DMS79 treated with DMSO at 0.1 percent for 48 hours (cell line): ENCODE results near the gene RAPGEF3.

Experiments
- DNase-seq: peaks from one replicate; lab custom pipeline; 2025; lab: John Stamatoyannopoulos, UW

The RAPGEF3 gene

DNA sequence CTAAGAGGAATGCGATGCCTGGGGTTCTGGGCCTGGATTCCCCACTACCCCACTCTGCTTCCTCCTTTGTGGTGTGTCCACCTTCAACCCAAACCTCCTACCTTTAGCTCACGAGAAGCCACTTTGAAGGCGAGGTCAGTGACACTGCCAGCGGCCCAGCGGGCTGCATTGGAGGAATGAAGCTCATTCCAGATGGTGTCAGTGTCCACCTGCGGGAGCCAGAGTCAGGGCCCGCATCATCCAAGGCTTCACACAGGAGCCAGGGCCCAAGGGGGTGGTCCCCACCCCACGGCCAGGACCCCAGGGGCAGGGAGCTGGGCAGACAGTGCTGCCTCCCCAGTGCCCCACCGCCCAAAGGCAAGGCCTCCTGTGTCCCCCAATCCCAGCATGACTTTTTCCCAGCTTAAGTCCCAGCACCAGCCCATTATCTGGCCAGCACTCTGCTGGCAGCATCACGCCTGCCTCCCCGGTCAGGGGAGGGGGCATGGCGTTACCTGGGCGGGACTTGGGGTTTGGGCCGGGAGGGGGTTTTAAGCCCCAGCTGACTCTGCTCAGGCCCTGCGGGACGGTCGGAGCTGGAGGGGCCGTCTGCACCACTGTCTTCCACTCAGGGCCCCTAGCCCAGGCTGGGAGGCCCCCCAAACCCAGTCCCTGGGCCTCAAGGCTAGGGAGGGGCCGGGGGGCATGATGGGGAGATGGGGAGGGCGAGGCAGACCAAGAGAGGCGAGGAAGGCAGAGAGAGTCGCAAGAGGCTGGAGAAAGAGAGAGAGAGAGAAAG is 31.2 kb upstream of the RAPGEF3 start:
- DNase-seq, result no peak

DNA sequence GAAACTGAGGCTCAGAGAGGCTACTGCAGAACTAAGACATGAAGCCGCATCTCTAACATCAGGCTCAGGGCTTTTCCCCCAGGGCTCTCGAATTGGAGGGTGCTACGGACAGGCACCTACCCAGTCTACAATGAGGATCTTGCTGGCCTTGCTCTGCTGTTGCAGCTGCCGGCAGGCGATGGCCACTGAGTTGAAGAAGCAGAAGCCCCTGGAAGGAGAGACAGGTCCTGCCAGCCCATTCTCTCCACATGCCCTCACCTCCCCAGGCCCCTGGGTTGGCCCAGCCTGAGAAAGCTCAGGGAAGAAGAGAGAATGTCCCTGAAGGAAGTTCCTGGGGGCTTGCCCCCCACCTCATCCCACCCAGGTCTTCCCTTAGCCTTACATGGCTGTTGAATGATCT is 30.5 kb upstream of the RAPGEF3 start:
- no peak for DNase-seq

DNA sequence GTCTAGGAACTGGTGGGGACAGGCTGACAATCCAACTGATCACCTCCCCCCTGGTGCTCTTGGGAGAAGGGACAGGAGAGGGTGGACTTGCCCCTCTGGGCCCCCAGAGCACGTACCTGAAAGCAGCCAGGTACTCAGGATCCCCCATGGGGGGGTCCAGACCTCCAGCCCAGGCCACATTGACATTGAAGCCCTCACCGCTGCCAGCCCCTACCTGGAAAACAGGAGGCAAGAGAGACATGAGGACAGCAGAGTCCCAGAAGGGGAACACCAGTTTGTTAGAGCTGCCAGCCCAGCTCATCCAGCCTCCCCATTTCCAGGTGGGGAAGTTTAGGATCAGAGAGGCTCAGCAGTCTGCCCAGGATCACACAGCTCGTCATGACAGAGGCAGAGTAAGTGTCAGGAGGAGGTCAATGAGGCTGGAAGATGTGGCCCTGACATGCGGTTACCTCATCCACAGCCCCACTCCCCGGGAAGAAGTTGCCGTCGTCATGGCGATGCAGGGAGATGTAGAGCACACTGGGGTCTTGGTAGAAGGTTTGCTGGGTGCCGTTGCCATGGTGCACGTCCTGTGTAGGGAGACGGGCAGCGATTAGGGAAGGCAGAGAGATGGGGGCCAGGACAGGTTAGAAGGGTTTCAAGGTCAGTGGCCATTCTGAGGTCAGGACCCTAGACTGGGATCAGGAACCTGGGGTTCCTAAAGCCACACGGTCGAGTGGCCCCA is 29.1 kb upstream of the RAPGEF3 start:
- no peak for DNase-seq

DNA sequence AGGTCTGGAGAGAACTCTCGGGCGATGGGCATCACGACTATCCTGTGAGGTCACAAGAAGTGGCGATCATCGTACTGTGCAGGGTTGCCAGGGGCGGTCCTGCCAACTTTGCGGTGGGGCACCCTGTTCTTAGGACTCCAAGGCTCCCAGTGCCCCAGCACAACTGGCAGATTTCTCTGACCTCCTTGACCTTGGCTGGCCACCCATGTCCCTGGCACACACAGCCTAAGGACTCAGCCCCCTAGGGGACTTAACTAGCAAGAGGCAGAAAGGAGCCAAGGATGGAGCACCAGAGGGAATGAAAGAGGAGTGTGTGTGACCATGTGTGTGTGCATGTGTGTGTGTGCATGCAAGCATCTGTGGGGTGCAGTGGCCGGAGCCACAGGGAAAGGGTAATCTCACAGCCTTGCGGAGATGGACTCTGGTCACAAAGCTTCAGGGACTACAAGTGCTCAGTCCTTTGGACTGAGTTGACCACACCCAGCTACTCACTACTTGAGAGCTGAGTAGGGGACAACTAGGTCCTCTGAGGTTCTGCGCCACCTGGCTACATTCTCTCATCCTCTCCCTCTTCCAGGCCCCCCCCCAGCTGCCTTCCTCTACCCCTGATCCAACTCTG is 28.1 kb upstream of the RAPGEF3 start:
- no peak for DNase-seq

DNA sequence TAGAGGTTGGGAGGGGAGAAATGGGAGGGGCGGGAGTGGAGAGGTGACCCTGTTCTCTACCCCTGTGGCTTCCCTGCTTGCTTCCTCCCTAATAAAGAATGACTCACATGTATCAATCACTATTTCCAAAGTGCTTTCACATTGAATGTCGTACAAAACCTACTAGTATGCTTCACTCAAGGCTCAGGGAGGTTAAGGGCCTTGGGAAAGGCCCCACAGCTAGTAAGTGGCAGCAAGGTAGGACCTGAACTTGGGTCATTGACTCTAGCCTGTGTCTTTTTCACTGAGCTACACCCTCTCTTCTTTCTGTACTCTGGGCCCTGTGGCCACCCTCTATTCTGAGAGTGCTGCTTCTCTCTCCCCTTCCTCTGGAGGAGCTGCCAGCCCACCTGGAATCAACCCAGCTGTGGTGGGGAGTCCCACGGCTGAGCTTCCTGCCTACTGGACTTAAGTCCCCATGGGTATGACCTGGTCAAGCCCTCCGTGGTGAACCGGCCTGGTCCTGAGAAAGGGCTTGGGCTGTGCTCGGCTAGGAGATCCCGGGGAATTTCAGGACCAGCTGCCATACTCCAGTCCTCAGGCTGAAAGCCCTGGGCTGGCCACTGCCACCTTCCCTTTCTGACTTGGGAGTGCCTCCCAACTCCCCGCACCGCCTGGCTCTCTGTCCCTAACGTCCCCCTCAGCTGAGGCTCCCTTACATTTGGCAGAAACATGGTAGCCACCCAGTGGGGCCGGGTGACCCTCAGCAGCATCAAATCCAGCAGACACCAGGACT is 27.4 kb upstream of the RAPGEF3 start:
- DNase-seq, result no peak

GRCh38 chr12:47785036-47785886 is 26.6 kb upstream of the RAPGEF3 start:
- no peak for DNase-seq

DNA sequence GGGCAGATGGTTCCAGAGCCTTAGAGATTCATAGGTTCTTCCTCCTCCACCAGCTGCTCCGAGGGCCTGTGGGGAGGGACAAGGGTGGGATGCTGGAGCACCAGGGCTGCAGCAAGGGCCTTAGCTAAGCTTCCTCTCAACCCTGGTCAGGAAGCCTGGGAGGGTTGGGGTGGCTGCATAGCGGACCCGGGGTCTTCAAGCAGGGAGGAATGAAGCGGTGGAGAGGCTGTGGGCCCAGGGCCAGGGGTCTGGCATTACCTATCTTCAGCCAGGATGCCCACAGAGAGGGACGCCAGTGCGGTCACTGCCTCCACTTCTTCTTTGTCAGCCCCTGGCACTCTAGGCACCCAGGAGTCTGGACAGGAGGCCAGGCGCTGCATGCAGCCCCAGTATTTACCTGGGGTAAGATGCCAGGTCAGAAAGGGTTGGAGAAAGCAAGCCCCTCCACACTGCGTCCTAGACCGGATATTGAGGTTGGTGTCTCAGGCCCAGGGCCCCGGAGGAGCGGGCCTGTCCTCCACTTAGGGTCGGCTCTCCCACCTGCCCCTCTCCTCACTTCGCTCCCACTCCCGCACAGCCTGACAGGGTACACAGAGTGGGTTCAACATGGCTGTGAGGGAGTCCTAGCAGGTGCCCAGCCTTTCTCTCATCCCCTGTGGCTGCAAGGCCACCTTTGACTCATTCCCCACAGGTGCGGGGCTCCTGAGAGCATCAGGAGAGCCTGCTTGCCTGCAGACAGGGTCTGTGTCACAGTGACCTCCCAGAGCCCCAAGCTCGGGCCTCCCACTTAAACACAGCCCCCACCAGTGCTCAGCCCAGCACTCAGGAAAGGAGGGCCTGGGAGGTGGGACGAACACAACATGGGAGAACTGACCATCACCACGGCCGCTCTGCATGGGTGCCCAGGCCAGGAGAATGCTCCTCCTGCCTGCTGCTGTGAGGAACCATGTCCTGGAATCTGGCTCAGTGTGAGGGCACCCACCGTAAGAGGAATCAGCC is 25.4 kb upstream of the RAPGEF3 start:
- no peak for DNase-seq

GRCh38 chr12:47783024-47783755 is 24.5 kb upstream of the RAPGEF3 start:
- no peak for DNase-seq

DNA sequence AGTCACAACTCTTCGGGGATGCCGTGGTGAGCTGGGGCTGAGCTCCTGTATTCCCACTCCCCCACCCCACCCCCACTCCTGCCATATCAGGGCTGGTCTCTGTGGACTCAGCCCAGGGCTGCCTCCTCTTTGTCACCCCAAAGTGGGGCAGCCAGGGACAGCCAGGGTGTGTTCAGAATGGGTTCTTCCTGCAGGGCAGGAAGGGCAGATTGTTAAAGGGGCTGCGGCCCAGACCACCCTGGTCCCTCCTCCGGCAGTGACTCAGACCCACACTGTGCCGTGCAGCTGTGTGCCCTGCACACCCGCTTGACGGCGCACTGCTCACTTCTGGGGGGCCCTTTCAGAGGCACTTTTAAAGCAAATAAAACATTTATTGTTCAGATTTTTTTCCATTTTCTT is 23.7 kb upstream of the RAPGEF3 start:
- no peak for DNase-seq

DNA sequence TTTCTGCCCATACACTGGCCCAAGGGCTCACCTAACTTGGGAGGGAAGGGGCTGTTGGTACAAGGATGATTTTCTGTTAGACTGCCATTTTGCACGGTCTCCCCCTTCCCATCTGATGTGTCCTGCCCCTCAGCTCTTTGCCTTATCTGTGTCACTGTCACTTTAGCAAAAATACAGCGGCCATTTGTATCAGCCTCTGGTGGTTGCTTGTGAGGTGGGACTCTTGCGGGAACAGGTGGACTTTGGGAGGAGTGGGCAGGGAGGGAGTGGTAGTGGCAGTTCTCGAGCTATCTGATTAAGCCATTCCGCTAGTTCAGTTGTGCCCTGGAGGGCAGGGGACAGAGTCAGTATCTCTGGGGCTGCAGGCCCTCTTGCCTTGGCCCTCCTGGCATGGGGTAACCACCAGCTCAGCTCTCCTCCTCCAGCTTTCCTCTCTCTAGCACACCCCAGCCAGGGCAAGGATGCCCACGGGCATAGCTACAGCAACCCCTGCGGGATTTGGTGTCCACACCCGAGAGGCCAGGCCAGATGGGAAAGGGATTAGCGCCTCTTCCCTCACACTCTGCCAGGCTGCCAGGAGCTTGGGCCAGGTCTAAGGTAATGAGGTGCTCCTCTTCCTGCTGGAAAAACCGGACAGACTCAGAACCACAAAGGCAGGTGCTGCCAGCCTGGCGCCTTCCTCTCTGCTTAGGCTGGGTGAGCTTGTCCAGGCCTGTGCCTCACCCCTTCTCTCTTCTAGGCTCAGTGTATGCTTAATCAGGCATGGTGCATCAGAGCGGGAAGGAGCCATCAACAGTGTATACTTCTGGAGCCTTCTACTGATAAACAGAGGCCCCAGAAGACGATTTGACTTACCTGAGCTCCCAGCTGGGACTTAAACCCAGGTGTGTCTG is 23.0 kb upstream of the RAPGEF3 start:
- peak; percentile 95 for DNase-seq

DNA sequence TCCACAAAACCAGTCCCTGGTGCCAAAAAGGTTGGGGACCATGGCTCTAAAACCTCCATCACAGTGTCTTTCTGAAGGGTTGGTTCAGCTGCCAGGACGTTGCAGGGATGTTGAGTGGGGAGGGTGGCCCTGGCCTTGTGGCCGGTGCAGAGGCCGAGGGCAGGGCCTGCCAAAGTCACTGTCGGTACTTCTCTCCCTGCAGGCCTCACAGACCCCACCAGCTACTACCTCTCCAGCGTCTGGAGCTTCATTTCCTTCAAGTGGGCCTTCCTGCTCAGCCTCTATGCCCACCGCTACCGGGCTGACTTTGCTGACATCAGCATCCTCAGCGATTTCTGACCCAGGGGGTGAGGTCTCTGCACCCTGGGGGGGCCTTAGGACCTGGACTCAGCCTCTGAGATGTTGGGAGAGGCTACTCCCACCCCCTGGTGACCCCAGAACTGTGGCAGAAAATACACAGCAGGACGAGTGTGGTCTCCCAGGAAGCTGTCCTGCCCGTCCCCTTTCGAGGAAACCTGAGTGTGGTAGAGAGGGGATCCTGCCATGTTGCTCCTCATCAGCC is 21.3 kb upstream of the RAPGEF3 start:
- DNase-seq, result no peak

DNA sequence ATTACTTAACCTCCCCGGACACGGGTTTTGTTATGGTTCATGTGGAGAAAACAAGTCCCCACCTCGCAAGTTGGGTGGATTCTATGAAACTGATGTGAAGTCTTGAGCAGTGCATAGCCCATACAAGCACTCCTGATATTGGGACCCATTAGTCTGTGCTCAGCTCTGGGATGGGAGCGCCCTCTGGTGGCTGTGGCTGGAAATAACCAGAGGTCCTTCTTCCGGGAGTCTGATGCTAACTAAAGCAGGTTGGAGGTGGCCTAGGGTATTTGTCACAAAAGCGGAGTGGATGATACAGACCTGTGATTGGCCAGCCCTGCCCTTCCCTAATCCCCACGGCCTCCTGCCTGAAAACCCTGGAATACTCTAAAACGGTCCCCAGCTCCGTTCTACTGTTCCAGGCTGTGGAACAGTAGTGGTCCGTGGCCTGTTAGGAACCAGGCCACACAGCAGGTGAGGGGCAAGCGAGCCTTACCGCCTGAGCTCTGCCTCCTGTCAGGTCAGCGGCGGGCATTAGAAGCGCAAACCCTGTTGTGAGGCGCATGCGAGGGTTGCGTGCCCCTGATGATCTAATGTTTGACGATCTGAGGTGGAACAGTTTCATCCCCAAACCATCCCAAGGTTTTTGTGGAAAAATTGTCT is 20.7 kb upstream of the RAPGEF3 start:
- DNase-seq, result peak; percentile 78

DNA sequence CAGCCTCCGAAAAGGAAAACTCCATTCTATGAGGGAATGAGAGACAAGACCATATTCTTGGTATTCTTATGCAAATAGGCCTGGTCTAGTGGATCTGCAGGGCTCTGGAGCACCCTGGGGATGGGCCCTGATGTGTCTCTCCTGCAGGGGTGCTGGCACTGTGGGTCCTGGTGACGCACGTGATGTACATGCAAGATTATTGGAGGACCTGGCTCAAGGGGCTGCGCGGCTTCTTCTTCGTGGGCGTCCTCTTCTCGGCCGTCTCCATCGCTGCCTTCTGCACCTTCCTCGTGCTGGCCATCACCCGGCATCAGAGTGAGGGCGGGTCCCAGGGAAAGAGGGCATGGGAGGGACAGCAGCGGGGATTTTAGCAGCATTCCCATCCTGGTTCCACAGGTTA is 20.2 kb upstream of the RAPGEF3 start:
- no peak for DNase-seq

- no peak for DNase-seq
These were observed 19.3 kb upstream of the RAPGEF3 start for GRCh38 chr12:47777741-47778558.

- DNase-seq, result no peak
These were observed 18.5 kb upstream of the RAPGEF3 start for GRCh38 chr12:47777151-47777550.

DNA sequence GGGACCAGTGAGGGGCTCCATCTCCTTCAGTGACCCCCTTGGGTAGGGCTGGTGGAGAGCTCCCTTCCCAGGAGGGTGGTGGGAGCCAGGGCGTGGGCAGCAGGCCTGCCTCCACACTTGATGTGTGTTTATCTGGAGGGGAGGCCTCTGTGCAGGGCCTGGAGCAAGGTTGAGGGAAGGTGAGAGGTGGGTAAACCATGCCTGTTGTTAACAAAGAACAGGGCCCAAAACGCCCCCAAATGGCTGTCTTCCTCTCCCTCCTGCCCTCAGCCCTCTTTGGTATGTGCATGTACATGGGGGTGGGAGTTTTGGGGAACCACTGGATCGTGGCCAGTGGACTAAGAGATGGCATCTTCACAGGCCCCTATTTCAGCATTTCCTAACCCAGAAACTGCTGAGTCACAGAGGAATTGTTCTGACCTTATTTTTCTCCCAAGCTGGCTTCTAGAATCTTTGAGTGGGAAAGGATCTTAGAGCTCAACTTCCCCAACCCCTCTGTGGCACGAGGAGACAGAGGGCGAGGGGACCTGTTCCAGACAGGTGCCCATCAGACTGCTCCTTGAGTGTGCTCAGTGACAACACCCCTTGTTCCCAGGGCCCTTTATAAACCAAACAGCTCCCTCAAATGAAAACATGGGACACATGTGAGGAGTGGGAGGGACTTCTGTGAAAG is 17.9 kb upstream of the RAPGEF3 start:
- DNase-seq, result no peak
